GM19468 (cell line): ENCODE measurements around the gene CBX2.

Experiments
- ATAC-seq: cut with Tn5 transposase; IDR thresholded peaks from one replicate; pipeline ENCODE4 v1.9.1; 2021; ENCODE audit warnings: mild to moderate bottlenecking, moderate library complexity, moderate number of reproducible peaks; ENCODE audit not compliant: unreplicated experiment; ENCODE audit errors: extremely low read depth

CBX2 gene

GRCh38 chr17:79836510-79836971 lies 58.6 kb downstream of the CBX2 start:
- no peak for ATAC-seq

DNA sequence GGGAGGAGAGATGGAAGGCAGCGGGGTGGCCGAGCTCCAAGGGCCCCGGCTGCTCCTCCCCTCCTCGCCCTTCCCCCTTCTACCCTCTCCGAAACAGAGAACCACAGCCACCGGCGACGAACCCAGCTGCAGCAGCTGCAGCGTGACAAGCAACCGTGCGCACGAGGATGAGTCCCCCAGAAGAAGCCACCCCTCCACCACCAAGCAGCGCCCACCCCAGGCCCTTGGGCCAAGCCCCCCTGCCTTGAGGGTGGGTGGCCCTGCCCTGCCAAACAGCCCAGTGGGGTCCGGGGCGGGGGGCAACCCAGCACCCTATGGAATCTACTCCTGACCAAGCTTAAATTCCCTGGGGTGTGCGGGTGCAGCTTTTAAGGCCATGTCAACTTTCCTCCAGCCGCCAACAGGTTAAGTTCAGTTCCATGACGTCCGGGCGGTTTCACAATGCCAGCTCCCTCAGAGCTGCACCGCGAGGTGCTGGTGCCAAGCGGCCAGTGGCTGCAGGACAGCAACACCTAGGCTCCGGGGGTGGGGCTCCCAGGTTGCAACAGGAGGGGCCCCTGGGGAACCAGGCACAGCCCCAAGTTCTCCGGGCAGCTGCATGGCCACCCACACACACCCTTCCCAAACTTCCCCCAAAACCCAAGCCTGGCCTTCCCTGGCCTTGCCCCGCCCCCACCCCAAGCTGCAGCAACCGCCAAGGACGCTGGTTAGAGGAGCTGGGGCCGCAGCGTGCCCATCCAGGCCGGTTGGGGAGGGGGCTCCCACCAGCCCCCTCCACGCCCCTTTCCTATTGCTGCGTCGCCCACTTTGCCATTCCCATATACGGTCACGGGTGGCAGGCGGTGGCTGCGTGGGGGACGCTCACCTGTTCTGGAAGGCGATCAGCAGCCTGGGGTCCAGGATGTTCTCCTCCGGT lies 59.3 kb downstream of the CBX2 start:
- ATAC-seq = no peak
